Activated naive CD8-positive, alpha-beta T cell treated with anti-CD3 and anti-CD28 coated beads for 36 hours (primary cell): Measurements from ENCODE around the gene ZBTB7C. TPM values are rescaled to one million over a fixed set of nuclear protein-coding genes. Genes with fewer than 3 reads are reported as not detected.

Source experiments
- DNase-seq: peaks from one replicate; pipeline ENCODE4 v3.0.0; 2021
- H3K27ac Mint-ChIP-seq: one replicate; pipeline ENCODE4 v1.8.0; 2022; ENCODE audit warnings: mild to moderate bottlenecking, moderate library complexity, mixed read lengths
- H3K27me3 Mint-ChIP-seq: one replicate; pipeline ENCODE4 v1.8.0; 2022; ENCODE audit warnings: mild to moderate bottlenecking, mixed read lengths
- H3K36me3 Mint-ChIP-seq: one replicate; pipeline ENCODE4 v1.8.0; 2021; ENCODE audit warnings: mild to moderate bottlenecking, mixed read lengths
- H3K4me1 Mint-ChIP-seq: one replicate; pipeline ENCODE4 v1.8.0; 2021; ENCODE audit warnings: mixed read lengths
- H3K4me3 Mint-ChIP-seq: one replicate; pipeline ENCODE4 v1.8.0; 2022; ENCODE audit warnings: mild to moderate bottlenecking, moderate library complexity, mixed read lengths
- H3K9me3 Mint-ChIP-seq: one replicate; pipeline ENCODE4 v1.8.0; 2022; ENCODE audit warnings: mixed read lengths
- total RNA-seq, 2 experiments: library from RNA; stranded (reverse); gene quantifications; one replicate each; pipeline ENCODE4 v1.2.3, GENCODE V29; 2021

ZBTB7C gene
- total RNA-seq, 2 experiments from 2014 or later, result not detected

DNA sequence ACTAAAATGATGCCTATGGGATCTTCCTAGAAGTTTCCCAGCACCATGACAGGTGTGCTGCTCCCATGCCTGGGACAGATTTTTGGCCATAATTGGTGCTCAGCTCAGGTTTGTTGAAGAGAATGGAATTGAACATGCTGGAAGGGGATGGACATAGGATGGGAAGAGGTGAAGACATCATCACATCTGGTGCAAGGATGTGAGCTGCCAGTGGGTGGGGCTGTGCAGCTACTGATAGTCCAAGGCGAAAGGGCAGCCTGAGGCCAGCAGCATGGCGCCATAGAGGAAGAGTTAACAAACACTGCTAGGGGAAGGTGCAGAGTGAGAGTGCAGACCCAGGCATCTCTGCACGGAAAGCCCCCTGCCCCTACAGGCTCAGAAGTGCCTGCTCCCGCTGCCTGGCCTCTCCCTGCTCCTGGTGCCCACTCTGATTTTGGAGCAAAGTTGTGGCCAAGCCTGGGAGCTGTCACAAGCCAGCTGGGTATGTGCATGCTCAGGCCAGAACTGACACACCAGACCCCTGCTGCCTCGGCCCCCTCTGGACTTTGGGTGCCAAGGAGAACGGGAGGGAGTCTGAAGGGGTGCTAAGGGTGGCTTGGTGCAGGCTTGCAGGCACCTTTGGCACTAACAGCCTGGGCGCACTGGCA, 178.6 kb downstream of the ZBTB7C start:
- Mint-ChIP-seq H3K4me3 (no peak overlapping the region), H3K36me3 (no peaks in the 10 kb centered on the region), H3K9me3 (no peaks in the 10 kb centered on the region), H3K27me3 (peaks cover 11% of the 10 kb centered on the region), H3K4me1 (no peaks in the 10 kb centered on the region), H3K27ac (no peak overlapping the region)
- DNase-seq, result no peak

DNA sequence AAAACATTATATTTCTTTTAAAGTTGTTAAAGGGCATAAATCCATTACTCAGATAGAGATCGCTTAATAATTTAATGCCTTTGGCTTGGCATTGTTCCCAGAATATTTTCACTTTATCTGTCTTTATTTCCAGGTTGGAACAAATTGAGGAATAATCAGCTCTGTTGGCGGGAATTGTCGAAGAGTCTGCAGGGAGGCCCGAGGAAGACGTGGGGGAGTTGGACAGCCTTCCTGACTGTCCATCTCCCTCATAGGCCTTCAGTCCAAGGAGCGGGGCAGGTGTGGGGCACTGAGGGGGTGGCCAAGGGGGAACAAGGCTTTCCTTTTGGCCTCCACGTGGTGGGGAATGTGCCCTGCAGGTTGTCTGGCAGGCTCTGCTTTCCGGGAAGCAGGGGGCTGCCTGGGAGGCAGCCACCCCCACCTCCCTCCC, 179.6 kb downstream of the ZBTB7C start:
- no peaks in the 10 kb centered on the region for H3K4me1 Mint-ChIP-seq
- no peak for DNase-seq
- no peaks in the 10 kb centered on the region for H3K9me3 Mint-ChIP-seq
- no peaks in the 10 kb centered on the region for H3K36me3 Mint-ChIP-seq
- peaks cover 11% of the 10 kb centered on the region for H3K27me3 Mint-ChIP-seq
- no peak overlapping the region for H3K27ac Mint-ChIP-seq
- no peak overlapping the region for H3K4me3 Mint-ChIP-seq

DNA sequence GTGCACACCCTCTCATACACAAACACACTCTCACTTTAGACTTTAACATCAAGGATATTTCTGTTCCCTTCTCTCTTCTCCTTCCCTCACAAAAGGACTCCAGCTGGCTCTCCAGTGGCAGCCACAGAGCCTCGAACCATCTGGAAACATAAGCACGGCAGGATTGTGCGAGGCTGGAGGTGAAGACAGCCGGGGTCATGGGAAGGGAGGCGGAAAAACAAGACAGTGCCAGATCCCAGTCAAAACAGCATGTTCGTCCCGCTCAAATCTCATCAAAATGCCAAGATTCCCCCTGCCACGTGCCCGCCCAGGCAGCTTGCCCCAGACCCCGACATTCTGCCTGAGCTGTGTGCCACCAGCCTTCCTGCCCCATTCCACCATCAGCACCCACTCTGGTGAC, 180.3 kb downstream of the ZBTB7C start:
- no peaks in the 10 kb centered on the region for H3K9me3 Mint-ChIP-seq
- no peak overlapping the region for H3K27ac Mint-ChIP-seq
- H3K27me3 Mint-ChIP-seq, result peaks cover 9% of the 10 kb centered on the region
- H3K4me3 Mint-ChIP-seq, result no peak overlapping the region
- no peaks in the 10 kb centered on the region for H3K4me1 Mint-ChIP-seq
- DNase-seq, result no peak
- H3K36me3 Mint-ChIP-seq, result no peaks in the 10 kb centered on the region

DNA sequence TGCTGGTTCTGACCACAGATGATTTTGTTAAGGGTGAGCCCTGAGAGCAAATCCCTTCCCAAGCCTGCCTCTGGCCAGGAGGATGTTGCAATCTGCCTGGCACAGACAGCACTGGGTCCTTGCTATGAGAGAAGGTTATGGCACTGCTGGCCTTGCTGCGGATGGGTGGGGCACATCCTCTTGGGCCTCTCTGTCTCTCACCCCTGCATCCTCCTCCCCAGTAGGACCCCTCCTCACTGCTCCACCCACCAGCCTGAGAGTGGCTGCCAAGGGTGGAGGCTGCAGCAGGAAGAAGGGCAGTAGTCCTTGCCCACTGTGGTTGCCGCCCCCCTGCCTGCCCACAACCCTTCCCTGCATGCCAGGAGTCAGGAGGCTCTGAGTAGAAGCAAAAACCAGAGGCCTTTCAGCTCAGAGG, 180.9 kb downstream of the ZBTB7C start:
- H3K4me1 Mint-ChIP-seq, result no peaks in the 10 kb centered on the region
- H3K9me3 Mint-ChIP-seq, result no peaks in the 10 kb centered on the region
- H3K27ac Mint-ChIP-seq, result no peak overlapping the region
- H3K27me3 Mint-ChIP-seq, result peaks cover 8% of the 10 kb centered on the region
- no peak for DNase-seq
- no peaks in the 10 kb centered on the region for H3K36me3 Mint-ChIP-seq
- no peak overlapping the region for H3K4me3 Mint-ChIP-seq

DNA sequence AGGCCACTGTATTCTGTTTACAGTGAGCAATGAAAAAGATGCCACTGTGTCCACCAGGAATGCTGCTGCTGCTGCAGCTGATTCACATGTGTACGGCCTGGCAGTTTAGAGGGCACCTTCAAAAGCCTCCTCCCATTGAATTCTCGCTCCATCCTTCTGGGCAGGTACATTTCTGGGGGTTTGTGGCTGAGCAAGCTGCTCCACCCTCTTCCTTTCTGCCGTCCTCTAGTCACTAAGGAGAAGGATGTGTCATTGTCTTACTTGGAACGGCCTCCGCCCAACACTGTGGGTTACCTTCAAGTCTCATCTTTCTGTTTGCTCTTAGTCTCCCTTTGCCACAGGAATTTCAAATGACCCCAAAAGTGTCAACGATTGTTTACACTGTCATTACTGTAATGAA, 182.0 kb downstream of the ZBTB7C start:
- no peak overlapping the region for H3K4me3 Mint-ChIP-seq
- no peak overlapping the region for H3K27ac Mint-ChIP-seq
- DNase-seq, result no peak
- no peaks in the 10 kb centered on the region for H3K9me3 Mint-ChIP-seq
- H3K36me3 Mint-ChIP-seq, result no peaks in the 10 kb centered on the region
- peaks cover 8% of the 10 kb centered on the region for H3K27me3 Mint-ChIP-seq
- no peaks in the 10 kb centered on the region for H3K4me1 Mint-ChIP-seq

DNA sequence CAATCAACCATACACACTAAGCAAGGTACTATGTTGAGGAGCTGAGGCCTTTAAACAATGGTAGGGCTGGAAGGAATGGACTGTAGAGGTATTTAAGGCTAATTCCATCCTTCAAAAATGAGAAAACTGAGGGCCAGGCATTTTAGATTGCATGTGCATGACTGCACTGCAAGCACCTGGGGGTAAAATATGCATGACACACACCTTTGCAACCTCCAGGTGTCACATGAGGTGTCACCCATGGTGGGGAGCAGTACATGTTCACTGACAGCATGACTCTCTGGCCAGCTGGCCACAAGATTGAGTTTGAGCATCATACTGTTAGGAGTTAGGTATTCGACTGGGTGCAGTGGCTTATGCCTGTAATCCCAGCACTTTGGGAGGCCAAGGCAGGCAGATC, 182.8 kb downstream of the ZBTB7C start:
- no peaks in the 10 kb centered on the region for H3K36me3 Mint-ChIP-seq
- DNase-seq, result no peak
- H3K4me1 Mint-ChIP-seq, result no peaks in the 10 kb centered on the region
- H3K9me3 Mint-ChIP-seq, result no peaks in the 10 kb centered on the region
- no peak overlapping the region for H3K4me3 Mint-ChIP-seq
- H3K27me3 Mint-ChIP-seq, result peaks cover 8% of the 10 kb centered on the region
- H3K27ac Mint-ChIP-seq, result no peak overlapping the region

DNA sequence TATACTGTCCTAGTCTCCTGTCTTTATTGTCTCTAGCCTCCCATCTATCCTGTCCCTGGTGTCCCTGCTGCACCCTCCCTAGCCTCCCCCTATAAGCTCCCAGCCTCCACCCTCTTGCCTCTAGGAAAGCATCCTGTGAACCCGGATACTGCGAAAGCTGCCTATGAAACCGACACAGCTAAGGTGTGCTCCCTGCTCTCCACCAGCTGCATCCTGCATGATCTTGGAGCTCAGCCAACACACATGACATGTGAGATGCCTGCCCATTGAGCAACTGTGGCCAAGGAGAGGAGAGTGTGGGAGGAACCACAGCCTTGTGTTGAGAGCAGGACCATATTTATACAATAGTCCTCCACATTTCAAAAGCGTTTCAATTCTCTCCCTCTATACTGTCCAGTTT, 187.1 kb downstream of the ZBTB7C start:
- H3K4me3 Mint-ChIP-seq, result no peak overlapping the region
- no peak overlapping the region for H3K27ac Mint-ChIP-seq
- no peaks in the 10 kb centered on the region for H3K9me3 Mint-ChIP-seq
- H3K4me1 Mint-ChIP-seq, result no peaks in the 10 kb centered on the region
- no peak for DNase-seq
- no peaks in the 10 kb centered on the region for H3K27me3 Mint-ChIP-seq
- no peaks in the 10 kb centered on the region for H3K36me3 Mint-ChIP-seq

DNA sequence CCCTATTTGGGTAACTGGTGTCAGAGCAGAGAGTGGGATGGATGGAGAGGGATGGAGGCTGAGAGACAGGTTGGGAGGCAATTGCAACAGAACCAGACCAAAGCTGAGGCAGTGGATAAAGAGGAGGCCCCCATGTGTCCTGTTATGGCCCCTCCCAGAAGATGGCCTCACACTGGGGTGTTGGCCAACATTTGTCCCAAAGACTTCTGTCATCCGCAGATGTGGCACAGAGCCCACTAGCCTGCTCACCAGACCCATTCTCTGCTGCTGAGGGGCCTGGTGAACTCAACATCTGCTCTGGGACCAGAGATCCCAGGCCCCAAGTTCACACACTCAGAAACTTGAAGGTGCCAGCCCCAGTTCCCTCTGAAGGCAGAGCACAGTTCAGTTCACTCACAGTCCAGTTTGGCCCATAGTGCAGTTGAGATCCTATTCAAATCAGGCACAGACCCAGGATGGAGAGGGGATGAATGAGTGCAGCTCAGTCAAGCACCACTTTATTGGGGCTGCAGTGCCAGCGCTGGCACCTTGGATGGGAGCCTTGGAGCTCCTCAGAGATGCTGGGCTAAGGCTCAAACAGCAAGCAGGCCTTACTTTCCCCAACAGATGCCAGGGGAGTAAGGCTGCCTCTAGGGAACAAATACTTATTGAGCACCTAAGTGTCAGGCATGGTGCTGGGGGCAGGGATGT, 189.2 kb downstream of the ZBTB7C start:
- no peak overlapping the region for H3K27ac Mint-ChIP-seq
- no peaks in the 10 kb centered on the region for H3K36me3 Mint-ChIP-seq
- H3K4me3 Mint-ChIP-seq, result no peak overlapping the region
- H3K27me3 Mint-ChIP-seq, result no peaks in the 10 kb centered on the region
- DNase-seq, result no peak
- no peaks in the 10 kb centered on the region for H3K9me3 Mint-ChIP-seq
- H3K4me1 Mint-ChIP-seq, result no peaks in the 10 kb centered on the region

DNA sequence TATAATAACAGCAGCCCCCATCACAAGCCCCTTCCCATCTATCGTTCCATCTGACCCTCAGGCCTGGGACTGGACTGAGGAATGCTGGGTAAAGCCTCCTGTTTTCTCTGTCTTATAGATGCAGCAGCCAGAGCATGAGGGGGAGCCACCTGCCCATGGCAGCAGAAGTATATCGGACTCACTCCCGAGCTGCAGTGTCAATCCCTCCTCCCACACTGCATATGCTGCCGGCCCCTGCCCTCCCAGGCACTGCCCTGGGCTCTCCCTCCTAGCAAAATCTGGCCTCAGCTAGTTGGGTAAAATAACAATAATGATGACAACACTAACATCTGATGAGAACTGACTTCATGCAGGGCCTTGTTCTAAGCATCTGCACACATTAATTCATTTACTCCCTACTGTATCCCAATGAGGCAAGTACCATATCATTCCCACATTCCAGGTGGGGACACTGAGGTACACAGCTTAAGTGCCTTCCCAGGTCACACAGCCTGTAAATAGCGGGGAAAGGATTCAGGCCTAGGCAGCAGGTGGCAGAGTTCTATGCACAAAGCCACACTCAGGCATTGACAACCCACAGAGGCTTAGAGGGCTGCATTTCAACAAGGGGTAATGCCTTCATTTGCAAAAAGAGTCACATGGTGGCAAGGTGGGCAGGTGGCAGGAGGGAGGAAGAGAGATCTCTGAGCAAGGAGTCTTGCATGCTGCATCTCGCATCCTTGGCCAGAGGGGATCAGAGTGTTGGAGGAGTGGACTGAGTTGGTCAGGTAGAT, 190.0 kb downstream of the ZBTB7C start:
- H3K27me3 Mint-ChIP-seq, result no peaks in the 10 kb centered on the region
- no peak for DNase-seq
- H3K27ac Mint-ChIP-seq, result no peak overlapping the region
- no peaks in the 10 kb centered on the region for H3K4me1 Mint-ChIP-seq
- H3K36me3 Mint-ChIP-seq, result no peaks in the 10 kb centered on the region
- no peaks in the 10 kb centered on the region for H3K9me3 Mint-ChIP-seq
- H3K4me3 Mint-ChIP-seq, result no peak overlapping the region

DNA sequence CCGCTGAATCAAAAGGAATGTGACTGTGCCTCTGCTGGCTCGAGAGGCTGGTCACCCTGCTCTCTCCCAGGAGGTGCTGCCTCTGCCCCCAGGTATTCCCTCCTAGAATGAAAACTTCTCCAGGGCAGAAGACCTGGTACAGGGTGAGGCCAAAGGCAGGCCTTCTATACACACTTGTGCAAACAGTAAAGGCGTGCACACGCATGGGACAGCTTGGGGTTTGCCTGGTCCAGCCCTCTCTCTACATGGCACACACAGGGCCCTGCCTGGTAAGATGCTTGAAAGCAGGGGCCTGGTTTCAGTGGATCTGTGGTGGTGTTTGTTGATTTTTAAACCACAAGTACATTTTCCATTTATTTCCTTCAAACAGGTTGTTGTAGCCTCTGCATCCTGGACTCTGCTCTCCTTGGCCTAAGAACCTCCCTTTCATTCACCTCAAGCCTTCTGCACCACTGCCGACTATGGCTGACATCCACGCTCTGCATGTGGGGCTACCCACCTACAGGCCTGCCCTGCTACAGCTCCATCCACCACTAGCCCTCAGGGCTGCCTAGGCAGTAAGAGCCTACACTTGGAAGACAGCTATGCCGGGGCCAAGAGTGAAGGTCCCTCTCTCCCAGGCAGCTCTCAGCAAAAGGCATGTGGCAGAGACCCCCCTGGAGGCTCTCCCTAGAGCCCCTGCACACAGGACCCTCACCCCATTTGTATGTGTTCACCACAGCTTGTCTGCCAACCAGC, 190.7 kb downstream of the ZBTB7C start:
- H3K27me3 Mint-ChIP-seq, result no peaks in the 10 kb centered on the region
- H3K36me3 Mint-ChIP-seq, result no peaks in the 10 kb centered on the region

DNA sequence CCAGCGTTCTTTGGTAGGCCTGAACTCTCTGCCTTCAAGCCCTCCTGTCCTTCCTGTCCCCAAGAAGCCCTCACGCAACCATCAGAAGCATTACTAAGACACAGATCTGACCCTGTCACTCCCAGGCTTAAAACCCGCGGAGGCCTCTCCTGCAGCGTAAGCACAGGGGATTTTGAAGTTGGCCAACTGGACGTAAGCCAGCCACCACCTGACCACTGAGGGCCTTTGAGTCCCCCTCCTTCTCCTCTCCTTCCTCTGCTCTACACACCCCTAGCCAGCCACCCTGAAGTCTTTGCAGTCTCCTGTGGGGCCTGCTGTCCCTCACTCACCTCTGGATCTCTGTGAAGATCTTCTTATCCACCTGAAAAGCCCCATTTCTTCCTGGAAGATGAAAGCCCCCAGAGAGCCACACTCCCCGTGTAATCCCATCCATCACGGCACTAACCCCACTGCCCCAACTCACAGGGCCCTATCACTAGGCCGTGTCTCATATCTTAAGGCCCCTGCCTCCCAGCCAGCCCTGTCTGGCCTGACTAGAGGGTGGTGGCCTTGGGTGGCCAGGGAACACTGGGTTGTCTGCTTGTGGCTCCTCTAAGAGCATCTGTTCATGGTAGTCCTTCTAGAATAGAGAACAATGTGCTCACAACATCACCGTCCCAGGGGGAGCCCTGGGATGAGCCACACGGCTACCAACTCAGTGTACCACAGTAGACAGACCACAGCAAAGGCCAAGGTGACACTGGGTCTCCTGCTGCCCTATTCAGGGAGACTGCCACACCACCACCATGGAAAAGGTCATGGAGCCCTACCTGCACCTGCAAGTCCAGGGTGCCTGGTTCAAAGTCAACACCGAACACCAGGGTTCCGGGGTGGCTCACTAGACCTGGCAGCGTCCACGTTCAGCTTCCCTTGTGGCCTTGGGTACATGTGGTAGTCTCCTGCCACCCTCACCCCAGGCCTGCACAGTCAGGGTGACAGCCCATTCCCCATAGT, 191.6 kb downstream of the ZBTB7C start:
- no peak for DNase-seq
- Mint-ChIP-seq H3K36me3 (no peaks in the 10 kb centered on the region), H3K4me3 (no peak overlapping the region), H3K27me3 (no peaks in the 10 kb centered on the region), H3K27ac (no peak overlapping the region), H3K9me3 (no peaks in the 10 kb centered on the region), H3K4me1 (no peaks in the 10 kb centered on the region)

More for the DNA sequence above, 190.7 kb downstream of the ZBTB7C start:
- Mint-ChIP-seq H3K9me3 (no peaks in the 10 kb centered on the region), H3K4me1 (no peaks in the 10 kb centered on the region), H3K27ac (no peak overlapping the region), H3K4me3 (no peak overlapping the region)
- no peak for DNase-seq

DNA sequence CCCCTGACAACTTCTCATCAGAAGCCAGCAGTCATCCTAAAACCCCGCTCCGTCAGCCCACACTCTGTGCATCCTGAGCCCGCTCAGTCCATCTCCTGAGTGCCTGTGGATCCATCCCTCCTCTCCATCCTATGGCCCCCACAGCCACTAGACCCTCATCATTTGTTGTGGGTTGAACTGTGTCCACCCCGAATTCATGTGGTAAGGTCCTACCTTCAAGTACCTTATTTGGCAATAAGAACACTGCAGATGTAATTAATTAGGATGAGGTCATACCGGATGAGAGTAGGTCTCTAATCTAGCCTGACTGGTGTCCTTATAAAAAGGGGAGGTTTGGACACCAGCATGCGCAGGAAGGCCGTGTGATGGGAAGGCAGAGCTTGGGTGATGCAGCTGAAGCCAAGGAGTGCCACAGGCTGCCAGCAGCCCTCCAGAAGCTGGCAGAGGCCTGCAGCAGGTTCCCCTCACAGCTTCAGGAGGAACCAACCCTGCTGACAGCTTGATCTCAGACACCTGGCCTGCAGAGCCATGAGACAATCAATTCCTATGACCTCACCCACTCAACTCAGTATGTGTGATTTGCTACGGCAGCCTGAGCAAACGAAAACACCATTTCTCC, 192.4 kb downstream of the ZBTB7C start:
- no peaks in the 10 kb centered on the region for H3K36me3 Mint-ChIP-seq
- DNase-seq, result no peak
- no peak overlapping the region for H3K4me3 Mint-ChIP-seq
- no peaks in the 10 kb centered on the region for H3K9me3 Mint-ChIP-seq
- H3K27me3 Mint-ChIP-seq, result no peaks in the 10 kb centered on the region
- H3K4me1 Mint-ChIP-seq, result no peaks in the 10 kb centered on the region
- no peak overlapping the region for H3K27ac Mint-ChIP-seq

DNA sequence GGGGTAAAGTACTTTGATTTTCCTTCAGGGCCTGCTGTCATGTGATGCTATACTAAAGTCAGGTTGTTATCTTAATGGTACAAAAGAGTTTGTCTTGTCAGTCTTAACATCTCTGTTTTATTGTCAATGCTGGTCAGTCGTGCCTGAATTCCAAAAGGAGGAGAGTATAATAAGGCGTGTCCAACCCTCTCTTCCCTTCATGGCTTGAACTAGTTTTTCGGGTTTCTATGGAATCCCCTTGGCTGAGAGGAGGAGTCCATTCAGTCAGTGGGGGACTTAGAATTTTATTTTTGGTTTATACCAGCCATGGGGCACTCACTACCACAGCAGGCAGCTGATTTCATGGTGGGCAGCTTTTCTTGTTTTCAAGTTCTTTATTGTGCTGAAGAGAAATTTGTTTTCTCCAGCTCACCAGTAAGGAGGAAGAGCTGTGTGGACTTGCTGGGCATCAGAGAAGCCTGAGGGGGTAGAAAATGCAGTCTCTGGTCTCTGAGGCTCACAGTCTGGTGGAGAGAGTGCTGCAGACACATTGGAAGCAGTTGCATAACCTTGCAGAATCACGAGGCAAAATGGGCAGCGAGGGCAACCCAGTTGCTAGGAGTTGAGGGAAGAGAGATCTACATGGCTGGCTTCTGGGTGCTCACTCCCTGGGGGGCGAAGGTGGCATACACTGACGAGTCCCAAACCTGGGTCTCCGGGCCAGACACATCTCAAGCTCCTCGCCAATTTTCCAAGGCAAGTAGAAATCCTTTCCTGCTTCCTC, 193.1 kb downstream of the ZBTB7C start:
- Mint-ChIP-seq H3K4me3 (no peak overlapping the region), H3K36me3 (no peaks in the 10 kb centered on the region), H3K4me1 (no peaks in the 10 kb centered on the region), H3K27me3 (no peaks in the 10 kb centered on the region), H3K27ac (no peak overlapping the region), H3K9me3 (no peaks in the 10 kb centered on the region)
- DNase-seq, result no peak
